ENCODE results near the gene CITED2. TPM values are rescaled to one million over a fixed set of nuclear protein-coding genes. Genes with fewer than 3 reads are reported as not detected.
"Not testable (repeated sequence)": the region's sequence is repeated elsewhere in the genome, so short reads cannot be mapped to it uniquely, and the experiment has no call there.

The CITED2 gene, protein sequence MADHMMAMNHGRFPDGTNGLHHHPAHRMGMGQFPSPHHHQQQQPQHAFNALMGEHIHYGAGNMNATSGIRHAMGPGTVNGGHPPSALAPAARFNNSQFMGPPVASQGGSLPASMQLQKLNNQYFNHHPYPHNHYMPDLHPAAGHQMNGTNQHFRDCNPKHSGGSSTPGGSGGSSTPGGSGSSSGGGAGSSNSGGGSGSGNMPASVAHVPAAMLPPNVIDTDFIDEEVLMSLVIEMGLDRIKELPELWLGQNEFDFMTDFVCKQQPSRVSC
- total RNA-seq: 10 to 100 TPM; 35.3 to 61.8 (median 54.1) TPM

DNA sequence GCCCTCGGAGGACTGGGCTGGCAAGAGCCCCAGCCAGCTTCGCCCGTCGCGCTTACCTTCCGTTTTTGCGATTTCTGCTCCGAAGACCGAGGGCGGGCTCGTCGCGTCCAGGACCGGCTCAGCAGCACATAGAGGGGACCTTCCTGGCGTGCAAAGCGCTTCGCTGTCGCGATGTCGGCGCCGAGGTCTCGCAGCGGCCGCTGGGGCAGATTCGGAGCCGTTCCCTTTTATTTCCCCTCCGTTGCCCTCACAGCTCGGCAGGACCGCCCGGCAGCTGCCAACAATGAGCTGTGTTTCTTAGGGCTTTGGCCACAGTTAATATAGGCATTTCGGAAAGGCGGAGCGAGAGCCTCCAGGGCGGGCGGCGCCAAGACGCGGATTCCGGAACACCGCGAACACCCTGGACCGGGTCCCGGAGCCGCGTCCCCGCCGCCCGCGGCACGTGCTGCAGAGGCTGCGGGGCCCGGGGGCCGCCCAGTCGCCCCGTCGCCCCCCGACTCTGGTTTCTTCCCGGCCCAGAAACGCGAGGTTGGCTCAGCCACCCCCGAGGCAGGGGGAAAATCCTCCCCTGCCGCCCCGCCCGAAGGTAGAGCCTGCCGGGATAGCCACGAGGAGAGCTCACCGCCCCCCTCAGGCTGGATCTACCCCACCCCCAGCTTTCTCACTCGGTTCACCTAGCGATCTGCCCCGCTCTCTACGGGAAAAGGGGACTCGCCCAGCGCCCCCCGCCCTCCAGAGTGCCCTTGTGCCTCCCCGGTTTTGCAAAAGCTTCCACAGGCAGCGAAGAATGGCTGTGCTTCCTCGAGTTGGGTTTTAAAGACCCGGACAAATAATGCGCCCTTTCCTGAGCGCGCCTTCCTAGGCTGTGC is at the start of gene CITED2:
Gene CITED2, minus strand, starts transcription at position 292 of the 869 bp plus-strand sequence. CDS start 704 bp downstream, outside the sequence.
- Mint-ChIP-seq H3K4me1 (ENCODE audit: low read depth) (peaks cover 45% of the 10 kb centered on the region), H3K36me3 (ENCODE audit: insufficient read depth) (peaks cover 9% of the 10 kb centered on the region), H3K9me3 (no peaks in the 10 kb centered on the region), H3K4me3 (peak within 1 kb of the TSS; percentile 97), H3K27me3 (ENCODE audit: low read depth) (no peaks in the 10 kb centered on the region)
- DNase-seq: peak; percentile 91
- peak; percentile 70 to 74 for ATAC-seq

GRCh38 chr6:139423037-139423703 is 48.7 kb upstream of the CITED2 start:
- peaks cover 9% of the 10 kb centered on the region for H3K27me3 Mint-ChIP-seq (ENCODE audit: low read depth)
- no peaks in the 10 kb centered on the region for H3K9me3 Mint-ChIP-seq
- ATAC-seq (no peak), DNase-seq (no peak)
- no peaks in the 10 kb centered on the region for H3K36me3 Mint-ChIP-seq (ENCODE audit: insufficient read depth)
- H3K4me1 Mint-ChIP-seq (ENCODE audit: low read depth): no peaks in the 10 kb centered on the region
- no peak overlapping the region for H3K4me3 Mint-ChIP-seq

- Mint-ChIP-seq H3K36me3 (ENCODE audit: insufficient read depth) (no peaks in the 10 kb centered on the region), H3K4me3 (no peak overlapping the region), H3K4me1 (ENCODE audit: low read depth) (no peaks in the 10 kb centered on the region), H3K9me3 (no peaks in the 10 kb centered on the region), H3K27me3 (ENCODE audit: low read depth) (peaks cover 7% of the 10 kb centered on the region)
- ATAC-seq (no peak), DNase-seq (no peak)
Measured at GRCh38 chr6:139422105-139423036, 47.9 kb upstream of the CITED2 start.

DNA sequence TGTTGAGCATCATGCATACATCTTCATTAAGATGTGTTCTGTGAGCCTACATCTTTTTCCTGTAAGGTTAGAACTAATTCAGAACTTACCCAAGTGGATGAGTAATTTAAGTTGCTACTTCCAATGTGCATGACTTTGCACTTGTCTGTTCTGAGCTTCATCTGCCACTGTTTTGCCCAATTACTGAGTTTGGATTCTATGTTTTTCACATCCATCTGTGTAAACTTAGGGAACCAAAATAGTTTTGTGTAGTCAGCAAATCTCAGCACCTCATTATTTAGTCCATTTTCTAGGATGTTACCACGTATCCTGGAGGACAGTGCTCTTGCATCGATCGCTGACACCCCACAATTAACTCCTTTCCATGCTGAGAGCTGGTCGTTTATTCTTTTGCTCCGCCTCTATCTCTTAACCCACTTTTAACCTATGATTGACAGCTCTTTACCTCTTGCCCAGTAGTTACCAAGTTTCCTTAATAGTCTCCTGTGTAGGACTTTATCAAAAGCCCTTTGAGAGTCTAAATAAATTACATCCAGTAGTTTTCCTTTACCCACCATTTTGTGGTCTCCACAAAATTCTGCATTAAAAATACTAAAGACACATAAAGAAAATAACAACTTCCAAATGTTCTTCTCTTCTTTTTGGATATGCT is 44.2 kb upstream of the CITED2 start:
- Mint-ChIP-seq H3K36me3 (ENCODE audit: insufficient read depth) (no peaks in the 10 kb centered on the region), H3K27me3 (ENCODE audit: low read depth) (peaks cover 2% of the 10 kb centered on the region), H3K4me1 (ENCODE audit: low read depth) (no peaks in the 10 kb centered on the region), H3K4me3 (no peak overlapping the region), H3K9me3 (no peaks in the 10 kb centered on the region)
- ATAC-seq (no peak), DNase-seq (no peak)

GRCh38 chr6:139416146-139416545 is 41.7 kb upstream of the CITED2 start:
- peaks cover 5% of the 10 kb centered on the region for H3K27me3 Mint-ChIP-seq (ENCODE audit: low read depth)
- no peaks in the 10 kb centered on the region for H3K4me1 Mint-ChIP-seq (ENCODE audit: low read depth)
- H3K36me3 Mint-ChIP-seq (ENCODE audit: insufficient read depth): no peaks in the 10 kb centered on the region
- H3K9me3 Mint-ChIP-seq: no peaks in the 10 kb centered on the region
- ATAC-seq: no peak
- DNase-seq: no peak
- no peak overlapping the region for H3K4me3 Mint-ChIP-seq

DNA sequence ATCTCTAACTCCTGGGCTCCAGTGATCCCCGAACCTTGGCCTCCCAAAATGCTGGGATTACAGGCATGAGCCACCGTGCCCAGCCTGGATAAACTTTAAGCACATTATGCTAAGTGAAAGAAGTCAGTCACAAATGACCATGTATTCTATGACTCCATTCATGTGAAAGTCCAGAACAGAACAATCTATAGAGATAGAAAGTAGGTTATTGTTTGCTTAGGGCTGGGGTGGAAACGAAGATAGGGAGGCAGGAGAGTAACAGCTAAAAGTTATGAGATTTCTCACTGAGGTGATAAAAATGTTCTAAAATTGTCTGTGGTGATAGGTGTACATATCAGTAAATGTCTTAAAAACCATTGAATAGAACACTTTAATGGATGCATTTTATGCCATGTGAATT is 40.9 kb upstream of the CITED2 start:
- Mint-ChIP-seq H3K36me3 (ENCODE audit: insufficient read depth) (no peaks in the 10 kb centered on the region), H3K4me3 (no peak overlapping the region), H3K4me1 (ENCODE audit: low read depth) (no peaks in the 10 kb centered on the region), H3K9me3 (no peaks in the 10 kb centered on the region), H3K27me3 (ENCODE audit: low read depth) (peaks cover 7% of the 10 kb centered on the region)
- ATAC-seq: no peak
- DNase-seq: no peak

- not testable (repeated sequence) for H3K27me3 Mint-ChIP-seq (ENCODE audit: low read depth); H3K4me3 Mint-ChIP-seq; ATAC-seq; H3K9me3 Mint-ChIP-seq; H3K4me1 Mint-ChIP-seq (ENCODE audit: low read depth); DNase-seq; H3K36me3 Mint-ChIP-seq (ENCODE audit: insufficient read depth)
Measured at GRCh38 chr6:139412103-139412502, 37.7 kb upstream of the CITED2 start.

GRCh38 chr6:139409026-139409425 is 34.6 kb upstream of the CITED2 start:
- ATAC-seq (no peak), DNase-seq (no peak)
- H3K27me3 Mint-ChIP-seq (ENCODE audit: low read depth): peaks cover 5% of the 10 kb centered on the region
- no peak overlapping the region for H3K4me3 Mint-ChIP-seq
- H3K4me1 Mint-ChIP-seq (ENCODE audit: low read depth): no peaks in the 10 kb centered on the region
- H3K36me3 Mint-ChIP-seq (ENCODE audit: insufficient read depth): no peaks in the 10 kb centered on the region
- no peaks in the 10 kb centered on the region for H3K9me3 Mint-ChIP-seq

DNA sequence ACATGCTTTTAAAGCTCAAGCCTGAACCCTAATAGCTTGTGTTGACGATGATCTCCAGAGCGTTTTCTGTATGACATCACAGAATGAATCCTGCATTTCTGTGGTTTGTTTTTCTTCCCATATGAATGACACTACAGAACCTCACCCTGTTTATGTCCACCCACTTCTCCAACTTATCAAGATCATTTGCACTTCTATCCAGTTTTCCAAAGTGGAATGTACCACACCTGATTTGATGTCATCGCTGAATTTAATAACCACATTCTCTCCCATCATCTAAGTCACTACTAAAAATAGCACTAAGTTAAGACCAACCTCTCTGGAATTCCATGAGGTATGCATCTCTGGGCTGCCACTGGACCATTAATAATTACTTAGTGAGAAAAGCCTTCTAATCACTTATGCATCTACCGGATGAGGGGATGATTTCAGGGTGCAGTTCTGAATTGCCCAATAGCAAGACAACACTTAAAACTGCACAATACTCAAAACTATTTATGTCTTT is 33.3 kb upstream of the CITED2 start:
- H3K9me3 Mint-ChIP-seq: no peaks in the 10 kb centered on the region
- H3K36me3 Mint-ChIP-seq (ENCODE audit: insufficient read depth): no peaks in the 10 kb centered on the region
- H3K27me3 Mint-ChIP-seq (ENCODE audit: low read depth): peaks cover 2% of the 10 kb centered on the region
- ATAC-seq (no peak), DNase-seq (no peak)
- no peak overlapping the region for H3K4me3 Mint-ChIP-seq
- H3K4me1 Mint-ChIP-seq (ENCODE audit: low read depth): no peaks in the 10 kb centered on the region

DNA sequence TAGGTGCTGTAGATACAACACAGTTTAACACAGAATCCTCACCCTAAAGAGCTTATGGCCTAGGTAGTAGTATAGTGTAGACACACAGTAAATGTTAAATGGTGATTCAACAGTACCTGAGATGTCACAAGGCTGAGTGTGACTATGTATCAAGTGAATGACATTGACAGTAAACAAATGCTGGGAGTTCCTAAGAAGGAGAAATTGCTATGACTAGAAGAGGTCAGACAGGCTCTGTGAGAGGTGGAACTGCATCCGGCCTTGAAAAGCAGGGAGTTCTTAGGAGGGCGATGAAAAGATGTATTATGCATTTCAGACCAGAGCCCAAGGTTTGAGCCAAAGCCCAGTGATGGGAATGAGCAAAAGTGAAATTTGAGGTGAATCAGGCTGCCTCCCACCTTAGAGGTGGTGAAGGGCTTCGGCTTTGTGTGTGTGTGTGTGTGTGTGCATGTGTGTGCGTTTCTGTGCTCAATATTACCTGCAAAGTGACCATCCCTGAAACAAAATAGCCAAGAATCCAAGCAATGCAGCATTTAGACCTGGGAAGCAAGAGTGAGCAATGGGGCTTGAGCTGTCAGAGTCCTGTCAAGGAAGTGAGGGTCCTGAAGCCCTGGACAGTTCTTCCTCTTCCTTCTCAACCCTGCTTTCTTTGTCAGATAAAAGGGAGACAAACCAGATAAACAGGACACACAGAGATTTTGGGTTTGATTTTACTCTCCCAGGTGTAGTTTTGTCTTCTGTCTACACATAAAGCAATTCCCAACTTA is 32.3 kb upstream of the CITED2 start:
- Mint-ChIP-seq H3K36me3 (ENCODE audit: insufficient read depth) (no peaks in the 10 kb centered on the region), H3K9me3 (no peaks in the 10 kb centered on the region), H3K4me1 (ENCODE audit: low read depth) (no peaks in the 10 kb centered on the region), H3K27me3 (ENCODE audit: low read depth) (peaks cover 2% of the 10 kb centered on the region), H3K4me3 (no peak overlapping the region)
- DNase-seq: no peak
- ATAC-seq: no peak

DNA sequence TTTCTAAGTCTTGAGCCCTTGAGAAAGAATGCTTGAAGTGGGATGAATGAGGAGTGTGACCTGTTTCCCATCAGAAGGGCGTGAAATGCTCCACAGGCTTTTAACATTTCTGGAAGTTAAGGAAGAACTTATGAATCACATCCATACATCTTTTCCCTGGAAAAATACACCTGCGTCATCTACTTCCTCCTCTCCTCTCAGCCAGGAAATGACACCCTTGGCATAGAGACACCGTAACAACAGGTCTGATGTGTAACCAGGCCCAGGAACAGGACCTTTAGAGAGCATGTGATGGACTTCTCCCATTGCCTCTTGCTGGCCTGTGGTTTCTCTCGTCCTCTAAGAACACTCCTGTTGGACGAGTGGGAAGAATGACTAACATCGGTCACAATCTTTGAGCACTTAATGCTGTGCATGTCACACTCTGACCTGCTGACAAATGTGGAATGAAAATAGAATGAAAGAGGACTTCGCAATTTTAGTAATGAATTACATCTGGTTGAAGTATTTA is 28.5 kb upstream of the CITED2 start:
- ATAC-seq (no peak), DNase-seq (no peak)
- Mint-ChIP-seq H3K4me1 (ENCODE audit: low read depth) (no peaks in the 10 kb centered on the region), H3K36me3 (ENCODE audit: insufficient read depth) (no peaks in the 10 kb centered on the region), H3K9me3 (no peaks in the 10 kb centered on the region), H3K4me3 (no peak overlapping the region), H3K27me3 (ENCODE audit: low read depth) (no peaks in the 10 kb centered on the region)

DNA sequence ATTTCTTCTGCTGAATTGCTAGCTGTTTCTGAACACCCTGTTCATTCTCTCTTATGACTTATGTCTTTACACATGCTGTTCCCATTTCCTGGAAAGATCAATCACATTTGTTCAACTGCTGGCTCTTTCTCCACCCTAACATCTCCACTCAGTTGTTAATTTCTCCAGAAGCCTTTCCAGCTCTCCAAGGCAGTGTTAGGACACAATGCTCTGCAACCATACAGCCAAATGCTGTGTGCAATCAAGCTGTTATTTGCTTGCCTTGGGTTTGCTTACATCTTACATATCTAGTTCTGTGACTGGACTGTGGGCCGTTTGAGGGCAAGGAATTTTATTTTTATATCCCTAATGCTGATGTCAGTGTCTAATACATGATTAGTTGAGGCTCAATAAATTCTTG is 24.2 kb upstream of the CITED2 start:
- Mint-ChIP-seq H3K36me3 (ENCODE audit: insufficient read depth) (no peaks in the 10 kb centered on the region), H3K9me3 (no peaks in the 10 kb centered on the region), H3K4me1 (ENCODE audit: low read depth) (no peaks in the 10 kb centered on the region), H3K27me3 (ENCODE audit: low read depth) (no peaks in the 10 kb centered on the region), H3K4me3 (no peak overlapping the region)
- ATAC-seq (no peak), DNase-seq (no peak)

Data from activated T-cell treated with anti-CD3 and anti-CD28 coated beads, Interleukin-2, amount 50 U/mL, for 4 hours (primary cell).